HG02798 (cell line): Measurements from ENCODE around the gene TRPV3.
A peak's percentile ranks its signal among the peaks of the same experiment; 100 is the strongest.

Source experiments
- ATAC-seq: cut with Tn5 transposase; IDR thresholded peaks from one replicate; pipeline ENCODE4 v1.9.1; 2021; ENCODE audit warnings: mild to moderate bottlenecking; ENCODE audit not compliant: unreplicated experiment, poor library complexity

The TRPV3 gene

DNA sequence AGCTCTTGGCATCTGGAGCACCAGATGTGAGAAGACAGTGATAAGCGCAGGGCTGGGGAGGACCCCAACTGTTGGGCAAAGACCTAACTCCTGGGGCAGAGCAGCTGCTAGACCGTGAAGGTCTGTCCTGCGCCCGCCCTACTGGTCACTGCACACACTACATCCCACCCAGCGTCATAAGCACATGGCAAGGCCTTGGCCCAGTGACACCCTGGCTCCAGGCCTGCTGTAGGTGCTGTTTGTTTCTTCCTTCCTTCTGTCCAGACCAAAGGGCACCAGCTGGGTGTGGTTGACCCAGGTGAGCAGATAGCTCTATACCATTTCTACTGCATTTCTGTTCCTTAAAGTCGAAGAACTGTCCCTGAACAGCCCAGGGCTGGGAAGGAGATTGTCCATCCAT lies 6.4 kb downstream of the TRPV3 start:
- no peak for ATAC-seq

GRCh38 chr17:3549610-3550162 lies 7.9 kb downstream of the TRPV3 start:
- ATAC-seq = no peak

- no peak for ATAC-seq
These were observed 10.0 kb downstream of the TRPV3 start for GRCh38 chr17:3547628-3548027.

DNA sequence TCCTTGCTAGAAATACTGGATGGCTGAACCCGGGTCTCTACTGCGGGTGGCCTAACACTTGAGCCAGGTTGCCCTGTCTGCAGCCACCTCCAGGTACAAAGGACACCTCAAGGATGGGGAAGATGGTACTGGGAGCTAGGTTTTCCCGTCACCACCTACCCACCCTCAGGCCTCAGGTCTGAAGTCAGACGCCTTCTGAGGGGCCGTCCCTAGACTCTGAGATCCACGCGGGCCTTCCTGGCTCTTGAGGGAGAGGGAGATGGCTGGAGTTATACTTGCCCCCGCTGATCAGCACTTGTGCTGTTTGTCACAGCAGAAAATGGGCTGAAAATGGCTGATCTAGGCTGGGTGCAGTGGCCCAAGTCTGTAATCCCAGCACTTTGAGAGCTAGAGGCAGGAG lies 10.6 kb downstream of the TRPV3 start:
- ATAC-seq = no peak

GRCh38 chr17:3546521-3546920 lies 11.1 kb downstream of the TRPV3 start:
- ATAC-seq = no peak

GRCh38 chr17:3545151-3545550 lies 12.5 kb downstream of the TRPV3 start:
- ATAC-seq = no peak

- ATAC-seq = no peak
These were observed 13.2 kb downstream of the TRPV3 start for GRCh38 chr17:3544365-3544764.

GRCh38 chr17:3543453-3543852 lies 14.2 kb downstream of the TRPV3 start:
- ATAC-seq = no peak

GRCh38 chr17:3542410-3543088 lies 15.1 kb downstream of the TRPV3 start:
- no peak for ATAC-seq

DNA sequence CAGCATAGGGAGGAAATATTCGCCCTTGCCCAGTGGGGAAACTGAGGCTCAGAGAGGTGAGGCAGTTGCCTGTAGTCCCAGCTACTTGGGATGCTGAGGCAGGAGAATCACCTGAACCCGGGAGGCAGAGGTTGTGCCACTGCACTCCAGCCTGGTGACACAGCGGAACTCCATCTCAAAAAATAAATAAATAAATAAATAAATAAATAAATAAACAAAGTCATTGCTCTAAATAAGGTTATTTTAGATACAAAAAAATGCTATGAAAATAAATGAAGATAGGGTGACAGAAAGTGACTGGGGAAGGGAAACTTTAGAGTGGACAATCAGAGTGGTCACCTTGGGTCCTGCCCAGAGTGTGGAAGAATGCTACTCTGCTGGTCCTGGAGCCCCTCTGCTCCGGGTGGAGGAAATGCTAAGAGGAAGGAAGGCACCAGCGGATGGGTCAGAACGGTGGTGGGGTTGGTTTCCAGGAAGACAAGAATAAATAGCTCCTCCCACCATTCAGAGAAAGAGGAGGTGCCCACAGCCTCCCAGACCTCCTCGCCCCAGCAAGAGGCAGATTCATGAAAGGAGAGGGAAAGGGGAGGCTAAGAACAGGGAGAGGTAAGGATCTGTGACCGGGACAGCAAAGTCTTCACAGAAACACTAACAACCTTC lies 17.6 kb downstream of the TRPV3 start:
- no peak for ATAC-seq

GRCh38 chr17:3536716-3537115 lies 20.9 kb downstream of the TRPV3 start:
- no peak for ATAC-seq

- ATAC-seq = peak; percentile 60
These were observed 22.2 kb downstream of the TRPV3 start for GRCh38 chr17:3535253-3535995.

DNA sequence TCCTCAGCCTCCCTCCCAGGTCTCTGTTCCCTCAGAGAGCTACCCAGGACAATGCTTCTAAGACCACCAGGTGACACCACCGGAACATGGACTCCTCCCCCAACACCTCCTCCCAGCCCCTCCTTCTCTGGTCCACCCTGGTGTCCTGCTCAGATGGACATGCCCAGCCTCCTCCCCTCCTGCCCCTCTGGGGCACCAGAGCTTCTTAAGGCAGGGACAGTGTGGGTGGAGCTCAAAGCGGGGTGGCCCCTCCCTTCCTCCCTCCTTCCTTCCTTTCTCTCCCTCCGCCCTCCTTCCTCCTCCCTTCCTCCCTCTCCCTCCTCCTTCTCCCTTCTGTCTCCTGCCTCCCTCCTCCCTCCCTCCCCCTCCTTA lies 22.7 kb downstream of the TRPV3 start:
- ATAC-seq = no peak

- ATAC-seq = no peak
These were observed 23.9 kb downstream of the TRPV3 start for GRCh38 chr17:3533752-3534151.

DNA sequence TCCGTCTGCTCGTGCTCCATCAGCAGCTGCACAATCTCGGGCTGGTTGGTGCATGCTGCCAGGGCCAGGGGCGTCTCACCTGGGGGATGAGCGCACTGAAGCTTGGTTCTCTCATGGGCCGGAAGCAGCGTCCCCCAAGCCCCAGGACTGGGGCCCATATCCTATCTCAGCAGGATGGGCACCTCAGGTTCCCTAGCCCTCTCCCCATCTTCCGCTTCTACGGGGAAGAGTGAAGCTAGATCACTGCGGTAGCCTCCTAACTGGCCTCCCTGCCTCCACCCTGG lies 24.8 kb downstream of the TRPV3 start:
- no peak for ATAC-seq

- ATAC-seq = no peak
These were observed 25.3 kb downstream of the TRPV3 start for GRCh38 chr17:3532106-3532858.

DNA sequence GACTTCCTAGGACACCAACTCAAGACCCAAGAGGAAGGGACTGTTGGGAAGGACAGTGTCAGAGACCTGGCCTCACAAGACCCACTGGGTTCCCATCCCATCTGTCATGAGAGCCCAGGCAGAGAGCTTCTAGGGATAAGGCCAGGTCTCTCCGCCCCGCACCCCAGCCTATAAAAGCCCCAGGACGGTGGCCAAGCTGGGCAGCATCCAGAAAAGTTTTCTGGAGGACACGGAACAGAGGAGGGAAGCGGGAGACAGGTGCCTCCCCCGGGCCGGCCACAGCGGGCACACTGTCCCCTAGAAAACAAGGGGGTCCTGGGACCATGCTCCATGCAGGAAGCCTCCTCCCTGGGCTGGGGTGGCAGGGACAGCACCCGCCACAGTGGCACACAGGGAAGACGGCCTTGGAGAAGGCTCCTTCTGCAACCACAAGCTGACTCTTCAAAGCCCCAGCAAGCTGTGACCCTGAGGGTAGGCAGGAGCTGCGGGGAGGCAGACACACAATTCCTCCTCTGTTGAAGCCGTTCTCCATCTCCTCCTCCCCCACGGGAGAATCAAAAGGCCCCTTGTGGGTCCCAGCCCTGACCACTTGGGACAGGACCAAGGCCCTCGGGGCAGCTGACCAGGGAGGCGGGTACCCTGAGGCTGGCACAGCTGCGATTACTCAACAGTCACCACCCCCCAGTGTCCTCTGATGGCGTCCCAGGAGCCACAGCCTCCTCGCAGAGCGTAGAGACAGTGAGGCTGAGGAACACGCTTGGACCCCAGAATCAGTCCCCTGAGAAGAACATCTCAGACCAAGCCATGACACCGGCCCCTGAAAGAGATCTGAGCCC lies 26.1 kb downstream of the TRPV3 start:
- ATAC-seq = no peak

DNA sequence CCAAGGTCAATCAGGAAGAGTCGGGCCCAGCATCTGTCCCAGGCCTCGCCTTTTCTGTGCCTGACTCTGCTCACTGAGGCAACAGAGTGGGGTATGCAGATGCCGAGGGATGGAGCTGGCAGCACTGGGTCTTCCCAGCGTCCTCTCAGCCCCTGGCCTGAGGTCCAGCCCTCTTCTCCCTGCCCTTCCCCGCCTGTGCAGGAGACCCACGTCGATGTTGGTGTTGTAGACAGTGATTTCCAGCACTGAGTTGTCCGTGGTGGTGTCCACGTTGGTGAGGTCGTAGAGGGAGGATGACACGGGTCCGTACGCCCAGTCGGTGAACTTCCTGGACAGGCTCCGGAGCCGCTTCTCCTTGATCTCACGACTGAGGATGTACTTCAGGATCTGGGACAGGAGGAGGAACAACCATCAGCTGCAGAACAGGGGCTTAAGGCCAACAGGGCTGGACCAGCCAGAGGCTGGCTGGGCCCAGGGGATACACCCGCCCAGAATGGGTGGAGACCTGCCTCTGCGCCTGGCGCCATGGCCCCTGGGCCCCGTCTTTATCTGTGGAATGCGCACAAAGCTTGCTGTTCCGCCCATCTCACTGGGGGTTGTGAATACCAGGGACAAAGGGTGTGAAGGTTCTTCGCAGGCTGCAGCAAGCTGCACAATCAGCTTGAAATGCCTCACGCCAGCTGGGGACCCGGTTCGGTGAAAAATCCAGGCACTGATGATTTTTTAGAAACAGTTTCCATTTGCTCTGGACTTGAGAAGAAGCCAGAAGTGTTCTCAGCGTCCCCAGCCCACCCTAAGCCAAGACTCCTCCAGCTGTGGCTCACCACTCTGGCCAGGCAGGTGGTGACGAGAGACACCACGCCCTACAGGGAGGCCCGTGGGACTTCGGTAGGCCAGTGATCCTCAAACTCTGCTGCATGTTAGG lies 27.5 kb downstream of the TRPV3 start:
- ATAC-seq = no peak
